ENCODE results near the gene AHCYL2. TPM values are rescaled to one million over a fixed set of nuclear protein-coding genes. Genes with fewer than 3 reads are reported as not detected.
"Not testable (repeated sequence)": the region's sequence is repeated elsewhere in the genome, so short reads cannot be mapped to it uniquely, and the experiment has no call there.

AHCYL2 gene
- total and polyA plus RNA-seq, 5 donors from 2014 or later: 6.2 to 18.5 (median 8.3) TPM

GRCh38 chr7:129285111-129285510, 60.3 kb downstream of the AHCYL2 start:
- Mint-ChIP-seq H3K36me3 (peaks cover 19% of the 10 kb centered on the region), H3K4me1 (peaks cover 2 to 10% (median 7%) of the 10 kb centered on the region in 4 donors), H3K27me3 (no peaks in the 10 kb centered on the region), H3K27ac (peak overlapping the region in 1 of 3 donors; percentile 5), H3K9me3 (no peaks in the 10 kb centered on the region), H3K4me3 (no peak overlapping the region)
- Histone ChIP-seq H3K36me3 (ENCODE audit: control insufficient read depth, insufficient read depth, low read length) (peaks cover 4% of the 10 kb centered on the region), H3K9me3 (ENCODE audit: control insufficient read depth in 2 of 2, low read length in 2 of 2) (no peaks in the 10 kb centered on the region), H3K4me1 (ENCODE audit: control insufficient read depth, insufficient read depth, low read length, poor library complexity, severe bottlenecking) (no peaks in the 10 kb centered on the region), H3K27ac (ENCODE audit: insufficient read depth, low read length, poor library complexity, severe bottlenecking) (no peak overlapping the region), H3K27me3 (ENCODE audit: control insufficient read depth, insufficient read depth, low read length) (no peaks in the 10 kb centered on the region), H3K4me3 (ENCODE audit: low read depth, low read length) (no peak overlapping the region)
- no peak for DNase-seq
- no peak for ATAC-seq (ENCODE audit: low read depth in 2 of 2)

GRCh38 chr7:129292861-129293260, 68.0 kb downstream of the AHCYL2 start:
- H3K27me3 ChIP-seq (ENCODE audit: control insufficient read depth, insufficient read depth, low read length): no peaks in the 10 kb centered on the region
- H3K4me3 ChIP-seq (ENCODE audit: low read depth, low read length): no peak overlapping the region
- no peaks in the 10 kb centered on the region for H3K4me1 ChIP-seq (ENCODE audit: control insufficient read depth, insufficient read depth, low read length, poor library complexity, severe bottlenecking)
- H3K9me3 ChIP-seq (ENCODE audit: control insufficient read depth in 2 of 2, low read length in 2 of 2): no peaks in the 10 kb centered on the region
- DNase-seq: no peak
- no peak for ATAC-seq (ENCODE audit: low read depth in 2 of 2)
- no peaks in the 10 kb centered on the region for H3K36me3 ChIP-seq (ENCODE audit: control insufficient read depth, insufficient read depth, low read length)
- Mint-ChIP-seq H3K27ac (no peak overlapping the region), H3K4me1 (peaks cover 0 to 1% (median under 1%) of the 10 kb centered on the region in 4 donors), H3K27me3 (no peaks in the 10 kb centered on the region), H3K4me3 (no peak overlapping the region), H3K9me3 (no peaks in the 10 kb centered on the region), H3K36me3 (peaks cover 7% of the 10 kb centered on the region)
- H3K27ac ChIP-seq (ENCODE audit: insufficient read depth, low read length, poor library complexity, severe bottlenecking): no peak overlapping the region

- Histone ChIP-seq H3K27me3 (ENCODE audit: control insufficient read depth, insufficient read depth, low read length) (no peaks in the 10 kb centered on the region), H3K27ac (ENCODE audit: insufficient read depth, low read length, poor library complexity, severe bottlenecking) (no peak overlapping the region), H3K36me3 (ENCODE audit: control insufficient read depth, insufficient read depth, low read length) (no peaks in the 10 kb centered on the region), H3K9me3 (ENCODE audit: control insufficient read depth in 2 of 2, low read length in 2 of 2) (no peaks in the 10 kb centered on the region), H3K4me3 (ENCODE audit: low read depth, low read length) (no peak overlapping the region), H3K4me1 (ENCODE audit: control insufficient read depth, insufficient read depth, low read length, poor library complexity, severe bottlenecking) (no peaks in the 10 kb centered on the region)
- Mint-ChIP-seq H3K4me3 (no peak overlapping the region), H3K4me1 (peaks cover 0 to 6% (median 0%) of the 10 kb centered on the region in 4 donors), H3K36me3 (peaks cover 4% of the 10 kb centered on the region), H3K27me3 (no peaks in the 10 kb centered on the region), H3K27ac (peak overlapping the region in 1 of 3 donors; percentile 33), H3K9me3 (no peaks in the 10 kb centered on the region)
- DNase-seq (no peak), ATAC-seq (ENCODE audit: low read depth in 2 of 2) (no peak)
Observed at GRCh38 chr7:129295015-129295423, 70.2 kb downstream of the AHCYL2 start.

GRCh38 chr7:129298268-129298893, 73.6 kb downstream of the AHCYL2 start:
- ATAC-seq (ENCODE audit: low read depth in 2 of 2) (no peak), DNase-seq (peak; percentile 21 to 70 (median 49))
- Mint-ChIP-seq H3K27ac (no peak overlapping the region), H3K9me3 (peaks cover 0 to 4% (median 1%) of the 10 kb centered on the region in 7 donors), H3K4me1 (peaks cover 0 to 8% (median 5%) of the 10 kb centered on the region in 4 donors), H3K4me3 (no peak overlapping the region), H3K36me3 (peaks cover 12% of the 10 kb centered on the region), H3K27me3 (no peaks in the 10 kb centered on the region)
- H3K4me1 ChIP-seq (ENCODE audit: control insufficient read depth, insufficient read depth, low read length, poor library complexity, severe bottlenecking): no peaks in the 10 kb centered on the region
- no peak overlapping the region for H3K27ac ChIP-seq (ENCODE audit: insufficient read depth, low read length, poor library complexity, severe bottlenecking)
- no peaks in the 10 kb centered on the region for H3K36me3 ChIP-seq (ENCODE audit: control insufficient read depth, insufficient read depth, low read length)
- H3K27me3 ChIP-seq (ENCODE audit: control insufficient read depth, insufficient read depth, low read length): no peaks in the 10 kb centered on the region
- no peak overlapping the region for H3K4me3 ChIP-seq (ENCODE audit: low read depth, low read length)
- H3K9me3 ChIP-seq (ENCODE audit: control insufficient read depth in 2 of 2, low read length in 2 of 2): no peaks in the 10 kb centered on the region

- peaks cover 0 to 12% (median 3%) of the 10 kb centered on the region in 7 donors for H3K9me3 Mint-ChIP-seq
Observed at GRCh38 chr7:129299889-129300288, 75.1 kb downstream of the AHCYL2 start.

GRCh38 chr7:129300299-129300698, 75.5 kb downstream of the AHCYL2 start:
- Mint-ChIP-seq H3K36me3 (peaks cover 20% of the 10 kb centered on the region), H3K4me1 (peaks cover 0 to 13% (median 7%) of the 10 kb centered on the region in 4 donors), H3K9me3 (peaks cover 0 to 12% (median 3%) of the 10 kb centered on the region in 7 donors)
- not testable (repeated sequence) for H3K36me3 ChIP-seq (ENCODE audit: control insufficient read depth, insufficient read depth, low read length); H3K27me3 ChIP-seq (ENCODE audit: control insufficient read depth, insufficient read depth, low read length); H3K4me3 ChIP-seq (ENCODE audit: low read depth, low read length); DNase-seq; ATAC-seq (ENCODE audit: low read depth in 2 of 2); H3K27ac Mint-ChIP-seq; H3K27ac ChIP-seq (ENCODE audit: insufficient read depth, low read length, poor library complexity, severe bottlenecking); H3K4me1 ChIP-seq (ENCODE audit: control insufficient read depth, insufficient read depth, low read length, poor library complexity, severe bottlenecking); H3K4me3 Mint-ChIP-seq; H3K27me3 Mint-ChIP-seq; H3K9me3 ChIP-seq (ENCODE audit: control insufficient read depth in 2 of 2, low read length in 2 of 2)

More at GRCh38 chr7:129299889-129300288, 75.1 kb downstream of the AHCYL2 start:
- Mint-ChIP-seq H3K27me3 (no peaks in the 10 kb centered on the region), H3K4me1 (peaks cover 0 to 13% (median 7%) of the 10 kb centered on the region in 4 donors), H3K27ac (no peak overlapping the region), H3K36me3 (peaks cover 20% of the 10 kb centered on the region), H3K4me3 (no peak overlapping the region)
- H3K9me3 ChIP-seq (ENCODE audit: control insufficient read depth in 2 of 2, low read length in 2 of 2): no peaks in the 10 kb centered on the region
- no peak for DNase-seq
- H3K4me3 ChIP-seq (ENCODE audit: low read depth, low read length): no peak overlapping the region
- no peak overlapping the region for H3K27ac ChIP-seq (ENCODE audit: insufficient read depth, low read length, poor library complexity, severe bottlenecking)
- ATAC-seq (ENCODE audit: low read depth in 2 of 2): no peak
- H3K4me1 ChIP-seq (ENCODE audit: control insufficient read depth, insufficient read depth, low read length, poor library complexity, severe bottlenecking): no peaks in the 10 kb centered on the region
- no peaks in the 10 kb centered on the region for H3K36me3 ChIP-seq (ENCODE audit: control insufficient read depth, insufficient read depth, low read length)
- H3K27me3 ChIP-seq (ENCODE audit: control insufficient read depth, insufficient read depth, low read length): no peaks in the 10 kb centered on the region

- peaks cover 0 to 12% (median 3%) of the 10 kb centered on the region in 7 donors for H3K9me3 Mint-ChIP-seq
- H3K4me1 Mint-ChIP-seq: peaks cover 5 to 16% (median 14%) of the 10 kb centered on the region in 4 donors
- no peaks in the 10 kb centered on the region for H3K27me3 Mint-ChIP-seq
Observed at GRCh38 chr7:129307592-129307991, 82.8 kb downstream of the AHCYL2 start.

GRCh38 chr7:129308047-129308446, 83.2 kb downstream of the AHCYL2 start:
- Mint-ChIP-seq H3K9me3 (peaks cover 0 to 12% (median 3%) of the 10 kb centered on the region in 7 donors), H3K27ac (no peak overlapping the region), H3K36me3 (peaks cover 38% of the 10 kb centered on the region)

More at GRCh38 chr7:129307592-129307991, 82.8 kb downstream of the AHCYL2 start:
- Mint-ChIP-seq H3K27ac (no peak overlapping the region), H3K36me3 (peaks cover 40% of the 10 kb centered on the region), H3K4me3 (no peak overlapping the region)
- H3K36me3 ChIP-seq (ENCODE audit: control insufficient read depth, insufficient read depth, low read length): no peaks in the 10 kb centered on the region
- no peak overlapping the region for H3K4me3 ChIP-seq (ENCODE audit: low read depth, low read length)
- ATAC-seq (ENCODE audit: low read depth in 2 of 2): no peak
- H3K27ac ChIP-seq (ENCODE audit: insufficient read depth, low read length, poor library complexity, severe bottlenecking): no peak overlapping the region
- H3K27me3 ChIP-seq (ENCODE audit: control insufficient read depth, insufficient read depth, low read length): no peaks in the 10 kb centered on the region
- no peak for DNase-seq
- no peaks in the 10 kb centered on the region for H3K4me1 ChIP-seq (ENCODE audit: control insufficient read depth, insufficient read depth, low read length, poor library complexity, severe bottlenecking)
- H3K9me3 ChIP-seq (ENCODE audit: control insufficient read depth in 2 of 2, low read length in 2 of 2): no peaks in the 10 kb centered on the region

More at GRCh38 chr7:129308047-129308446, 83.2 kb downstream of the AHCYL2 start:
- ATAC-seq (ENCODE audit: low read depth in 2 of 2) (no peak), DNase-seq (no peak)
- no peak overlapping the region for H3K4me3 ChIP-seq (ENCODE audit: low read depth, low read length)
- no peaks in the 10 kb centered on the region for H3K9me3 ChIP-seq (ENCODE audit: control insufficient read depth in 2 of 2, low read length in 2 of 2)
- no peaks in the 10 kb centered on the region for H3K36me3 ChIP-seq (ENCODE audit: control insufficient read depth, insufficient read depth, low read length)
- no peaks in the 10 kb centered on the region for H3K4me1 ChIP-seq (ENCODE audit: control insufficient read depth, insufficient read depth, low read length, poor library complexity, severe bottlenecking)
- Mint-ChIP-seq H3K4me3 (no peak overlapping the region), H3K4me1 (peaks cover 6 to 19% (median 16%) of the 10 kb centered on the region in 4 donors), H3K27me3 (no peaks in the 10 kb centered on the region)
- H3K27ac ChIP-seq (ENCODE audit: insufficient read depth, low read length, poor library complexity, severe bottlenecking): no peak overlapping the region
- H3K27me3 ChIP-seq (ENCODE audit: control insufficient read depth, insufficient read depth, low read length): no peaks in the 10 kb centered on the region

All from CD4-positive, CD25-positive, alpha-beta regulatory T cell (primary cell).